OCI-LY7 (cell line): ENCODE data around the gene CRYBG1. TPM values are rescaled to one million over a fixed set of nuclear protein-coding genes. Genes with fewer than 3 reads are reported as not detected.

ENCODE experiments used
- BruUV-seq: library from RNA; stranded (reverse); fragments of 400-500 nt; replicated peaks from 2 replicates; lab custom pipeline; 2021; lab: Mats Ljungman, UMichigan
- CTCF ChIA-PET: fragments of 300-600 bp; sonication (Branson Sonifier 250); formaldehyde crosslinking; loops from one replicate; lab custom pipeline; 2022; ENCODE audit warnings: antibody characterized with exemption; ENCODE audit not compliant: unreplicated experiment; lab: Charles Lee
- POLR2A ChIA-PET: fragments of 300-600 bp; sonication (Branson Sonifier 250); formaldehyde crosslinking; loops from one replicate; lab custom pipeline; 2022; ENCODE audit warnings: antibody characterized with exemption; lab: Charles Lee
- DNase-seq: peaks from one replicate; pipeline ENCODE4 v3.0.0-alpha.2; 2015; ENCODE audit warnings: low spot score
- H2AFZ ChIP-seq: fragments of 200-600 bp; sonication (generic), shearing (Covaris generic); 2 replicates; pipeline ENCODE4 v1.6.1; 2014; ENCODE audit warnings: mild to moderate bottlenecking, antibody characterized with exemption, low read length, moderate library complexity
- H3K27ac ChIP-seq: fragments of 200-600 bp; sonication (generic); 2 replicates; pipeline ENCODE4 v1.5.1; 2014; ENCODE audit warnings: mixed run types, low read depth, mild to moderate bottlenecking, moderate library complexity, low read length, inconsistent platforms; ENCODE audit not compliant: poor library complexity, severe bottlenecking
- H3K36me3 ChIP-seq: fragments of 200-600 bp; sonication (generic); 2 replicates; pipeline ENCODE4 v1.6.1; 2014; ENCODE audit warnings: mild to moderate bottlenecking, antibody characterized with exemption, low read length, moderate library complexity, mixed read lengths; ENCODE audit not compliant: insufficient read depth
- H3K4me1 ChIP-seq: fragments of 200-600 bp; sonication (generic); 2 replicates; pipeline ENCODE4 v1.5.1; 2014; ENCODE audit warnings: mild to moderate bottlenecking, low read length; ENCODE audit not compliant: insufficient read depth, poor library complexity, severe bottlenecking
- H3K4me2 ChIP-seq: fragments of 200-600 bp; sonication (generic); 2 replicates; pipeline ENCODE4 v1.6.1; 2014; ENCODE audit warnings: mild to moderate bottlenecking, low read length
- H3K4me3 ChIP-seq: fragments of 200-600 bp; sonication (generic); 2 replicates; pipeline ENCODE4 v1.5.1; 2014; ENCODE audit warnings: mild to moderate bottlenecking, low read depth, low read length; ENCODE audit not compliant: poor library complexity, severe bottlenecking
- H3K79me2 ChIP-seq: fragments of 200-600 bp; sonication (generic); 2 replicates; pipeline ENCODE4 v1.6.1; 2016; ENCODE audit warnings: low read depth, mild to moderate bottlenecking, low read length, moderate library complexity, mixed read lengths; ENCODE audit not compliant: insufficient read depth
- H3K9me2 ChIP-seq: fragments of 200-600 bp; sonication (generic); 2 replicates; pipeline ENCODE4 v1.6.1; 2016; ENCODE audit warnings: mild to moderate bottlenecking, low read length, mixed read lengths; ENCODE audit not compliant: insufficient read depth
- H3K9me3 ChIP-seq: fragments of 200-600 bp; sonication (generic); 2 replicates; pipeline ENCODE4 v1.6.1; 2014; ENCODE audit warnings: mild to moderate bottlenecking, mixed run types, low read length, mixed read lengths
- H4K20me1 ChIP-seq: fragments of 200-600 bp; sonication (generic); 2 replicates; pipeline ENCODE4 v1.6.1; 2014; ENCODE audit warnings: mild to moderate bottlenecking, antibody characterized with exemption, low read length, moderate library complexity, mixed read lengths; ENCODE audit not compliant: insufficient read depth
- CTCF ChIP-seq: fragments of 200-600 bp; sonication (generic); conservative IDR thresholded peaks from 2 replicates; pipeline ENCODE4 v1.5.1; 2014; ENCODE audit warnings: mild to moderate bottlenecking, antibody characterized with exemption, low read length, moderate library complexity, mixed read lengths
- EZH2phosphoT487 ChIP-seq: fragments of 200-600 bp; sonication (generic); IDR thresholded peaks from 2 replicates; pipeline ENCODE4 v1.6.1; 2018; ENCODE audit warnings: low read depth, borderline replicate concordance, mild to moderate bottlenecking, mixed run types, antibody characterized with exemption, low read length, moderate library complexity, mixed read lengths
- intact Hi-C: fragments of 100-400 bp; cut with micrococcal nuclease; formaldehyde crosslinking; loops from one replicate; pipeline ENCODE4 v1.10.0; 2022; ENCODE audit not compliant: unreplicated experiment
- total RNA-seq, 2 experiments: library from RNA; depleted of rRNA in 1 of 2; stranded (reverse); fragments of >200 nt in 1 of 2; shearing (Covaris generic) in 1 of 2; gene quantifications; 2 replicates each; pipeline ENCODE4 v1.2.3, GENCODE V29; 2014 to 2022

Gene CRYBG1
- total RNA-seq, 2 experiments from 2014 or later = 41.7 to 66.2 TPM

GRCh38 chr6:106533054-106533453 is 172.5 kb downstream of the CRYBG1 start:
- no peak overlapping the region for H3K4me2 ChIP-seq
- ChIA-PET CTCF (no interaction called here), POLR2A (no interaction called here)
- no peaks in the 10 kb centered on the region for H3K9me3 ChIP-seq
- 0 out of 2 replicates have a peak, but pooled peaks cover 5% of the 10 kb centered on the region for H4K20me1 ChIP-seq
- BruUV-seq = no TSS peak
- H3K4me3 ChIP-seq = no peak overlapping the region
- H3K27ac ChIP-seq = no peak overlapping the region
- H3K79me2 ChIP-seq = peaks cover 6% of the 10 kb centered on the region; the same call in 1 of the 2 replicates
- DNase-seq = no peak
- H3K4me1 ChIP-seq = no peaks in the 10 kb centered on the region
- H3K9me2 ChIP-seq = no peaks in the 10 kb centered on the region
- H3K36me3 ChIP-seq = peaks cover 96% of the 10 kb centered on the region
- no peak overlapping the region for H2AFZ ChIP-seq
- intact Hi-C loops = no loop called here
- TF ChIP-seq EZH2phosphoT487 (no peak), CTCF (no peak)

GRCh38 chr6:106534004-106534403 is 173.5 kb downstream of the CRYBG1 start:
- Histone ChIP-seq H3K9me2 (no peaks in the 10 kb centered on the region), H3K9me3 (no peaks in the 10 kb centered on the region), H2AFZ (no peak overlapping the region), H4K20me1 (0 out of 2 replicates have a peak, but pooled peaks cover 5% of the 10 kb centered on the region), H3K79me2 (no peaks in the 10 kb centered on the region), H3K27ac (no peak overlapping the region), H3K4me2 (no peak overlapping the region), H3K36me3 (peaks cover 98% of the 10 kb centered on the region), H3K4me3 (no peak overlapping the region), H3K4me1 (no peaks in the 10 kb centered on the region)
- ChIA-PET POLR2A (interaction anchor here (0.8 to 1.3 kb wide), 3 partner anchors 8 to 33 kb away, joined by 3 read pairs; no protein-coding TSS in a partner anchor), CTCF (no interaction called here)
- BruUV-seq = no TSS peak
- DNase-seq = no peak
- TF ChIP-seq EZH2phosphoT487 = no peak
- no peak for TF ChIP-seq CTCF
- intact Hi-C loops = no loop called here

GRCh38 chr6:106534564-106534982 is 174.1 kb downstream of the CRYBG1 start:
- Histone ChIP-seq H2AFZ (no peak overlapping the region), H3K27ac (no peak overlapping the region), H3K4me2 (no peak overlapping the region), H3K9me2 (no peaks in the 10 kb centered on the region), H3K36me3 (peaks cover 98% of the 10 kb centered on the region), H4K20me1 (0 out of 2 replicates have a peak, but pooled peaks cover 5% of the 10 kb centered on the region), H3K4me3 (no peak overlapping the region), H3K79me2 (no peaks in the 10 kb centered on the region), H3K9me3 (no peaks in the 10 kb centered on the region), H3K4me1 (no peaks in the 10 kb centered on the region)
- CTCF ChIA-PET = interaction anchor here (0.6 kb wide), 1 partner anchor 209 kb away, joined by 3 read pairs; no protein-coding TSS in a partner anchor
- intact Hi-C loops = no loop called here
- POLR2A ChIA-PET = interaction anchor here (0.8 to 1.3 kb wide), 3 partner anchors 9 to 33 kb away, joined by 3 read pairs; no protein-coding TSS in a partner anchor
- TF ChIP-seq CTCF (no peak), EZH2phosphoT487 (no peak)
- BruUV-seq = no TSS peak
- DNase-seq = no peak
